Measurements from ENCODE around the gene DHRS4. TPM values are rescaled to one million over a fixed set of nuclear protein-coding genes. Genes with fewer than 3 reads are reported as not detected.
"Not testable (repeated sequence)": the region's sequence is repeated elsewhere in the genome, so short reads cannot be mapped to it uniquely, and the experiment has no call there.

The DHRS4 gene
- total RNA-seq, 2 donors from 2014 or later, result 12.3 to 19.0 TPM

DNA sequence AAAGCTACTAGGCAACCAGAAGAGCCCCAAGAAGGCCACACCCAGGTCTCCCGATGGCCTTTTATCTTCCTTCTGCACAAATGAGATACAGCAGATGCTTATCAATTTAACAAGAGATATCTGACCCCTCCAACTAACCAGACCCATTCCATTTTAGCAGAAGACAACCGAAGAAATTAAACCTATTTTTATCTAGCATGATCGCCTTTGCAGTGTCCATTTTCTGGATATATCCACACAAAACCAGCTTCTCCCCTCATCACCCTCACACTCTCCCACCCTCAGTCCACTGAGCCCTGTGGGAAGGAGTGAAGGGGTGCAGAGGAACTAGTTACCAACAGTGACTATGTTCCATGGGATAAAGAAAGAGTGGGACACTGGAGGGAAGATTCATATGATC is 20.9 kb upstream of the DHRS4 start:
- H3K4me1 Mint-ChIP-seq (ENCODE audit: low read depth in 2 of 2), result peaks cover 0 to 3% of the 10 kb centered on the region in 2 donors
- H3K27me3 Mint-ChIP-seq, result peaks cover 0 to 4% of the 10 kb centered on the region in 2 donors
- no peaks in the 10 kb centered on the region for H3K36me3 Mint-ChIP-seq
- H3K9me3 Mint-ChIP-seq, result no peaks in the 10 kb centered on the region
- DNase-seq (ENCODE audit: low spot score) (no peak), ATAC-seq (no peak)
- H3K27ac Mint-ChIP-seq, result no peak overlapping the region
- H3K4me3 Mint-ChIP-seq, result no peak overlapping the region

DNA sequence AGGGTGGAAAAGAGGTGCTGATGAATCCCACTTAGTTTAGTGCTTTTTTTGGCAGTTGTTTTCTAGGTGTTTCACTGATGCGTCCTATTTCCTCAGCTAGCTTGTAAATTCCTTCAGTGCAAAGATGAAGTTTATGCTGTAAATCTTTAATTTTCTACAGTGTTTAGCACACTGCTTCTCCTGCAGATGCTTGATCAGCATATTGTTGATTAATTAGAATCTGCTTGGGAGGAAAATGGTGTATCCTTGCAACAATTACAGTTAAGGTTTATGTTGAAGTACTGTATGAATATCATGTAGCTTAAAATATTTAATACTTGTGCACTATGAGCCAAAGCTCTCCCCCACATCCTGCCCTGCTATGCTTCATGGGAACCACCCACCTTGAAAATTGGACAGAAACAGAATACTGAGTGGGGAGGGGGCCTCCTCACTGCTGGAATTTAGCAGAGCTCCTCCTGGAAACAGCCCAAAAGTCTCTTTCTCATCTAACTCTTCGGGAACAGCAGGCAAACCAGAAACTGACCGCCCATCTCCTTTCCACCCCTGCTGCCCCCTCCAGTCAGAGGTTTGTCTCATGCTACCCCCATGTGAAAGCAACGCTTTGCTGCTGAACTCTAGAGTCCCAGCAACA is 20.3 kb upstream of the DHRS4 start:
- peaks cover 0 to 4% of the 10 kb centered on the region in 2 donors for H3K27me3 Mint-ChIP-seq
- H3K36me3 Mint-ChIP-seq, result no peaks in the 10 kb centered on the region
- no peak overlapping the region for H3K4me3 Mint-ChIP-seq
- ATAC-seq, result no peak
- DNase-seq (ENCODE audit: low spot score), result no peak
- no peak overlapping the region for H3K27ac Mint-ChIP-seq
- no peaks in the 10 kb centered on the region for H3K9me3 Mint-ChIP-seq
- H3K4me1 Mint-ChIP-seq (ENCODE audit: low read depth in 2 of 2), result peaks cover 0 to 3% of the 10 kb centered on the region in 2 donors

GRCh38 chr14:23933742-23934128 is 19.8 kb upstream of the DHRS4 start:
- no peaks in the 10 kb centered on the region for H3K36me3 Mint-ChIP-seq
- peaks cover 0 to 4% of the 10 kb centered on the region in 2 donors for H3K27me3 Mint-ChIP-seq
- no peak overlapping the region for H3K27ac Mint-ChIP-seq

GRCh38 chr14:23935158-23935557 is 18.4 kb upstream of the DHRS4 start:
- peaks cover 0 to 3% of the 10 kb centered on the region in 2 donors for H3K4me1 Mint-ChIP-seq (ENCODE audit: low read depth in 2 of 2)
- no peak for ATAC-seq

More at GRCh38 chr14:23933742-23934128, 19.8 kb upstream of the DHRS4 start:
- no peak for DNase-seq (ENCODE audit: low spot score)
- H3K4me1 Mint-ChIP-seq (ENCODE audit: low read depth in 2 of 2), result peaks cover 0 to 3% of the 10 kb centered on the region in 2 donors
- H3K4me3 Mint-ChIP-seq, result no peak overlapping the region
- ATAC-seq, result no peak
- no peaks in the 10 kb centered on the region for H3K9me3 Mint-ChIP-seq

GRCh38 chr14:23936084-23936829 is 17.3 kb upstream of the DHRS4 start:
- DNase-seq (ENCODE audit: low spot score) (no peak), ATAC-seq (no peak)
- H3K27ac Mint-ChIP-seq, result no peak overlapping the region
- peaks cover 0 to 3% of the 10 kb centered on the region in 2 donors for H3K4me1 Mint-ChIP-seq (ENCODE audit: low read depth in 2 of 2)
- H3K4me3 Mint-ChIP-seq, result no peak overlapping the region
- no peaks in the 10 kb centered on the region for H3K27me3 Mint-ChIP-seq
- no peaks in the 10 kb centered on the region for H3K9me3 Mint-ChIP-seq
- H3K36me3 Mint-ChIP-seq, result no peaks in the 10 kb centered on the region

More at GRCh38 chr14:23935158-23935557, 18.4 kb upstream of the DHRS4 start:
- no peak for DNase-seq (ENCODE audit: low spot score)
- Mint-ChIP-seq H3K27ac (no peak overlapping the region), H3K36me3 (no peaks in the 10 kb centered on the region), H3K27me3 (no peaks in the 10 kb centered on the region), H3K4me3 (no peak overlapping the region), H3K9me3 (no peaks in the 10 kb centered on the region)

GRCh38 chr14:23937203-23937602 is 16.4 kb upstream of the DHRS4 start:
- no peak for DNase-seq (ENCODE audit: low spot score)
- Mint-ChIP-seq H3K4me3 (no peak overlapping the region), H3K36me3 (no peaks in the 10 kb centered on the region), H3K27ac (no peak overlapping the region), H3K4me1 (ENCODE audit: low read depth in 2 of 2) (peaks cover 0 to 3% of the 10 kb centered on the region in 2 donors), H3K27me3 (no peaks in the 10 kb centered on the region), H3K9me3 (no peaks in the 10 kb centered on the region)
- ATAC-seq, result no peak

- no peaks in the 10 kb centered on the region for H3K9me3 Mint-ChIP-seq
- no peak for DNase-seq (ENCODE audit: low spot score)
- no peaks in the 10 kb centered on the region for H3K36me3 Mint-ChIP-seq
- H3K27me3 Mint-ChIP-seq, result no peaks in the 10 kb centered on the region
- H3K4me3 Mint-ChIP-seq, result no peak overlapping the region
- no peak for ATAC-seq
- peaks cover 3 to 5% of the 10 kb centered on the region in 2 donors for H3K4me1 Mint-ChIP-seq (ENCODE audit: low read depth in 2 of 2)
- no peak overlapping the region for H3K27ac Mint-ChIP-seq
These were observed 14.7 kb upstream of the DHRS4 start for GRCh38 chr14:23938823-23939222.

DNA sequence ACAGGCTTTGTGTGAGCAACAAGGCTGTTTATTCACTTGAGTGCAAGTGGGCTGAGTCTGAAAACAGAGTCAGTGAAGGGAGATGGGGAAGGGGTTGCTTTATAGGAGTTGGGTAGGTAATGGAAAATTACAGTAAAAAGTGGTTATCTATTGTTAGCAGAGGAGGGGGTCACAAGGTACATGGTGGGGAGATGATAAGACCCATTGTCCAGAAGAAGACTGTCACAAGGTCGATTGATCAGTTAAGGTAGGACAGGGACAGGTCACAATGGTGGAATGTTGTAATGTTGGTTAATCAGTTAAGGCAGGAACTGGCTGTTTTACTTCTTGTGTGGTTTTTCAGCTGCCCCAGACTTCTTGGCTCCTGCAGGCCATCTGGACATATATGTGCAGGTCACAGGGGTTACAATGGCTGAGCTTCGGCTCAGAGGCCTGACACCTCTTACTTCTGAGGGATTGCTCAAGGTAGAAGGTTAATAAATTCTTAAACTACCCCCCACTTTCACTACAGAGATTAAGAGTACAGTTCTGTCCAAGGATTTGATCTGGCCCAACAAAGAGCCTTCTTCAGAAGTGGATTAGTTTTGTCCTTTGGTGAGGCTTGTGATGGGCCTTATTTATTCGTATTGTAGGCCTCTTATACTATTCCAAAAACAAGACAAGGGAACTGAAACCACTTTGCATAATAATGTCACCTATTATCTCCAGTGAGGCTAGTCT is 13.8 kb upstream of the DHRS4 start:
- Mint-ChIP-seq H3K9me3 (no peaks in the 10 kb centered on the region), H3K36me3 (no peaks in the 10 kb centered on the region), H3K4me3 (no peak overlapping the region), H3K27me3 (no peaks in the 10 kb centered on the region), H3K4me1 (ENCODE audit: low read depth in 2 of 2) (peaks cover 3 to 5% of the 10 kb centered on the region in 2 donors), H3K27ac (no peak overlapping the region)
- ATAC-seq, result no peak
- DNase-seq (ENCODE audit: low spot score), result no peak

DNA sequence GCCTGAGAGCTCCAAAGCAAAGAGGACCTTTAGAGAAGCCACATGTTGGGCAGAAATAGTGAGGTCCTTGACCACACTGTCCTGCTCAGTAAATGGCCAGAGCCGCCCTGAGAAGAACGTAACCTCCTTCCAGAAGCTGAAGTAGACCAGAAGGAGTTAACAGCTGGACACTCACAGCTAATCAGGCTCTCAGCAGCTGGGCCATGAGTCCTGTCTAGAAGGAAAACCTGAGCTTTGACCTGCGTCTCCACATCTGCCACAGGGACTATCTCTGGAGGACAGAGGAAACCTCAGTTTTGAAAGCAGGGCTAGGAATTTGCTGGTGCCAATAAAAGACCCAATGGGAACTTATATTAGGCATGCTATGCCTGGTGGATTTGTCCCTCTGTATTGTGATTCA is 12.3 kb upstream of the DHRS4 start:
- no peaks in the 10 kb centered on the region for H3K36me3 Mint-ChIP-seq
- peaks cover 3 to 5% of the 10 kb centered on the region in 2 donors for H3K4me1 Mint-ChIP-seq (ENCODE audit: low read depth in 2 of 2)
- no peaks in the 10 kb centered on the region for H3K9me3 Mint-ChIP-seq
- no peak overlapping the region for H3K4me3 Mint-ChIP-seq
- H3K27me3 Mint-ChIP-seq, result no peaks in the 10 kb centered on the region
- DNase-seq (ENCODE audit: low spot score) (no peak), ATAC-seq (no peak)
- H3K27ac Mint-ChIP-seq, result no peak overlapping the region

GRCh38 chr14:23941669-23942068 is 11.9 kb upstream of the DHRS4 start:
- Mint-ChIP-seq H3K27me3 (no peaks in the 10 kb centered on the region), H3K27ac (no peak overlapping the region), H3K4me1 (ENCODE audit: low read depth in 2 of 2) (peaks cover 3 to 5% of the 10 kb centered on the region in 2 donors), H3K9me3 (no peaks in the 10 kb centered on the region), H3K36me3 (no peaks in the 10 kb centered on the region), H3K4me3 (no peak overlapping the region)
- ATAC-seq, result no peak
- no peak for DNase-seq (ENCODE audit: low spot score)

DNA sequence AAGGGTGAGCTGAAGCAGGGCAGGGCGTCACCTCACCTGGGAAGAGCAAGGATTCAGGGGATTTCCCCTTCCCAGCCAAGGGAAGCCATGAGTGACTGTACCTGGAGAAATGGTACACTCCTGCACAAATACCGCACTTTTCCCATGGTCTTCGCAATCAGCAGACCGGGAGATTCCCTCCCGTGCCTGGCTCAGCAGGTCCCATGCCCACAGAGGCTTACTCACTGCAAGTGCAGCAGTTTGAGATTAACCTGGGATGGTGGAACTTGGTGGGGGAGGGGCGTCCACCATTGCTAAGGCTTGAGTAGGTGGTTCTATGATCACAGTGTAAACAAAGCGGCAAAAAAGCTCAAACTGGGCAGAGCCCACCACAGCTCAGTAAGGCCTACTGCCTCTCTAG is 11.0 kb upstream of the DHRS4 start:
- no peaks in the 10 kb centered on the region for H3K9me3 Mint-ChIP-seq
- no peaks in the 10 kb centered on the region for H3K27me3 Mint-ChIP-seq

DNA sequence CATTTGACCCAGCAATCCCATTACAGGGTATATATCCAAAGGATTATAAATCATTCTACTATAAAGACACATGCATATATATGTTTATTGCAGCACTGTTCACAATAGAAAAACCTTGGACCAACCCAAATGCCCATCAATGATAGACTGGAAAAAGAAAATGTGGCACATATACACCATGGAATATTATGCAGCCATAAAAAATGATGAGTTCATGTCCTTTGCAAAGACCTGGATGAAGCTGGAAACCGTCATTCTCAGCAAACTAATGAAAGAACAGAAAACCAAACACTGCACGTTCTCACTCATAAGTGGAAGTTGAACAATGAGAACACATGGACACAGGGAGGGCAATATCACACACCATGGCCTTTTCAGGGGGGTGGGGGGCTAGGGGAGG is 4.5 kb upstream of the DHRS4 start:
- H3K27ac Mint-ChIP-seq; DNase-seq (ENCODE audit: low spot score); H3K36me3 Mint-ChIP-seq; H3K4me3 Mint-ChIP-seq; H3K9me3 Mint-ChIP-seq; H3K27me3 Mint-ChIP-seq; ATAC-seq: not testable (repeated sequence)
- H3K4me1 Mint-ChIP-seq (ENCODE audit: low read depth in 2 of 2), result peaks cover 11 to 15% of the 10 kb centered on the region in 2 donors

More for the DNA sequence above, 11.0 kb upstream of the DHRS4 start:
- Mint-ChIP-seq H3K36me3 (no peaks in the 10 kb centered on the region), H3K4me3 (no peak overlapping the region), H3K4me1 (ENCODE audit: low read depth in 2 of 2) (peaks cover 3 to 10% of the 10 kb centered on the region in 2 donors), H3K27ac (no peak overlapping the region)
- DNase-seq (ENCODE audit: low spot score) (no peak), ATAC-seq (no peak)

DNA sequence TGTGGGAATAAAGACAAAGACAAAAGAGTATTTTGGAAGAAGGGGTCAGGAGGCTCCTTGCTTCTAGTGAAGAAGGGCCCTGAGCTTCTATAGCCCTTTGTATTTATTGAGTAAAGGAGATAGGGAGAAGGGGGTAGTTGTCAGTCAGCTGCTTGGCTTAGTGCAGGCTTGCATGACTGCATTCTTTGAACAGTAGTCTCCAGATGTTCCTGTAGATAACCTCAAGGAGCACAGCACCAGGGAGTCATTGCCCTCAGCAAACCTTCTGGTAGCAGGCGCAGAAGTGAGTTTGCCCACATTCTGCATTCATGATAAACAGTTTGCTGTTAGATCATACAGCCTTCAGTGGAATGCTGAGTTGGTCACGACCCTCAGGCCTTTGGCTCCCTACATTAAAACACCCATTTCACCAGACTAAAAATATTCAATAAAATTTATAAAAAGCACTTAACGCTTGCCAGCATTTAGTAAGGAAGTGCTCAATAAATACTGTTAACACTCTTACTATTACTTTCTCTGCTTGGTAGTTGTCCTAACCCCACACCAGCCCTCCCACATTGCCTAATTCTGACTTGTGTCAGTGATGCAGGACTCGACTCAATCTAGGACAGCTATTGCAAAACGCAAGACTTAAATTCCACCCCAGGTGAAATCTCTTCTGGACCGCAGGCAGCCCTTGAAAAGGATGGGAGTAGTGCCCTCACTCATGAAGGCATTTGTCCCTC is 3.0 kb upstream of the DHRS4 start:
- Mint-ChIP-seq H3K27me3 (no peaks in the 10 kb centered on the region), H3K9me3 (no peaks in the 10 kb centered on the region), H3K36me3 (no peaks in the 10 kb centered on the region), H3K4me3 (no peak overlapping the region), H3K4me1 (ENCODE audit: low read depth in 2 of 2) (peaks cover 17 to 20% of the 10 kb centered on the region in 2 donors), H3K27ac (no peak overlapping the region)
- ATAC-seq (no peak), DNase-seq (ENCODE audit: low spot score) (no peak)
